ENCODE data around the gene GAS2.

- no peak for TF ChIP-seq REST (tag by site-specific recombination; IDR thresholded peaks at IDR 0.05)
- TF ChIP-seq CTCF (tag by site-specific recombination; IDR thresholded peaks at IDR 0.05), result no peak
- no peak for TF ChIP-seq SETDB1 (IDR thresholded peaks at IDR 0.05; ENCODE audit: insufficient read length, low read length)
- no peak for TF ChIP-seq ZNF830 (tag by site-specific recombination; IDR thresholded peaks at IDR 0.05; ENCODE audit: low read depth)
- no peak for TF ChIP-seq ZNF350 (tag by site-specific recombination; IDR thresholded peaks at IDR 0.05)
- TF ChIP-seq ZSCAN18 (tag by site-specific recombination; IDR thresholded peaks at IDR 0.05), result no peak
- TF ChIP-seq ZNF529 (tag by site-specific recombination; IDR thresholded peaks at IDR 0.05; ENCODE audit: insufficient replicate concordance), result no peak
- TF ChIP-seq ZNF2 (tag by site-specific recombination; IDR thresholded peaks at IDR 0.05), result no peak
- no peak for TF ChIP-seq ZNF76 (tag by site-specific recombination; IDR thresholded peaks at IDR 0.05; ENCODE audit: borderline replicate concordance, low read depth)
- no peak for TF ChIP-seq ZSCAN16 (tag by site-specific recombination; IDR thresholded peaks at IDR 0.05)
- no peak for TF ChIP-seq ZNF324 (tag by site-specific recombination; IDR thresholded peaks at IDR 0.05)
Measured at GRCh38 chr11:22635689-22636088, 30.7 kb upstream of the GAS2 start.
